BE2C (cell line): ENCODE data around the gene CXCL12.

ENCODE experiments used
- DNase-seq: peaks from one replicate; pipeline ENCODE4 v3.0.0-alpha.2; 2020
- H3K27me3 ChIP-seq: fragments of 250-450 bp; sonication (Bioruptor Pico); 2 replicates; pipeline ENCODE4 v1.5.1; 2020; ENCODE audit warnings: mild to moderate bottlenecking
- H3K36me3 ChIP-seq: fragments of 250-450 bp; sonication (Bioruptor Pico); 2 replicates; pipeline ENCODE4 v1.5.1; 2020; ENCODE audit warnings: mild to moderate bottlenecking
- H3K4me1 ChIP-seq: fragments of 250-450 bp; sonication (Bioruptor Pico); 2 replicates; pipeline ENCODE4 v1.5.1; 2020
- H3K4me3 ChIP-seq: 2 replicates; pipeline ENCODE4 v1.5.1; 2011; ENCODE audit warnings: low read depth, low read length
- H3K9me3 ChIP-seq: fragments of 250-450 bp; sonication (Bioruptor Pico); 2 replicates; pipeline ENCODE4 v1.5.1; 2020
- TF ChIP-seq, protein P1 (sequence below): IDR thresholded peaks from 2 replicates; pipeline ENCODE4 v1.5.1; 2012; ENCODE audit warnings: mild to moderate bottlenecking, low read depth, low read length

CXCL12 gene

DNA sequence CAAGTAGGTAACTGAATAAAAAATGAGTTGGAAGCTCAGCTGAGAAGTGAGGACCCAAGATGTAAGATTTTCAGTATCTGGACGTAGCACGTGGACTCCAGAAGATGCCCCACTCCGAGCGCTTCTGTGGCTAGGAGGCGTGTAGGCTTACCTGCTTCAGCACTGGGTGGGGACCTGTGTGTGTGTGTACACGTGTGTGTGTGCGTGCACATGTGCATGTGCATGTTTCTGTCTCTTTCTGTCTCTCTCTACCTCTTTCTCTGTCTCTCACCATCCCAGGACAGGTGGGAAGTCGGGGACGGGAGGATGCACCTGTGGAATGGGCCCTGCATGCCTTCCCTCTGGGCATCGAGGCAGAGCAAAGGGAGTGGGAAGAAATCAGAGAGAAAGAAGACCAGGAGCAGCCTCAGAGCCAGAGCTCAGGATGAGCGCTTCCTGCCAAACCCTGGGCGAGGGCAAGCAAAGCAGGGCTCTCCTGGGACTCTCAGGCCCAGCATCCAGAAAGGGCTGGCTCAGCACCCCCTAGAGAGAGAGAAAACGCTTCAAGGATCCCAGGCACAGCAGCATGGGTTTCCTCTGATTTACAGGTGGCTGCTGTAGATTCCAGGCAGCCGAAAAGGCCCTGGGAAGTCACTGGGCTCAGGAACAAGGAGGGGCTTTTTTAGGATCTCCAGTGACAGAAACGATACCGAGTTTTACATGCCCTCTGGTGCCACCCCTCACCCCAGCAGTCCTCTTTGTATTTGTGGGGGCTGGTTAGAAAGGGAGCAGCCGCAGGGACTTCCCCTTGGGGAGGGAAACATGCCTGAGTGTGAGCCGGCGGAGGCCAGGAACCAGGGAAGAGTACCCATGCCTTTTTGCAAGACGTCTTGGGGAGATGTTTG is 28.5 kb downstream of the CXCL12 start:
- no peak overlapping the region for H3K4me3 ChIP-seq
- no peaks in the 10 kb centered on the region for H3K36me3 ChIP-seq
- no peaks in the 10 kb centered on the region for H3K4me1 ChIP-seq
- TF ChIP-seq, protein P1, sequence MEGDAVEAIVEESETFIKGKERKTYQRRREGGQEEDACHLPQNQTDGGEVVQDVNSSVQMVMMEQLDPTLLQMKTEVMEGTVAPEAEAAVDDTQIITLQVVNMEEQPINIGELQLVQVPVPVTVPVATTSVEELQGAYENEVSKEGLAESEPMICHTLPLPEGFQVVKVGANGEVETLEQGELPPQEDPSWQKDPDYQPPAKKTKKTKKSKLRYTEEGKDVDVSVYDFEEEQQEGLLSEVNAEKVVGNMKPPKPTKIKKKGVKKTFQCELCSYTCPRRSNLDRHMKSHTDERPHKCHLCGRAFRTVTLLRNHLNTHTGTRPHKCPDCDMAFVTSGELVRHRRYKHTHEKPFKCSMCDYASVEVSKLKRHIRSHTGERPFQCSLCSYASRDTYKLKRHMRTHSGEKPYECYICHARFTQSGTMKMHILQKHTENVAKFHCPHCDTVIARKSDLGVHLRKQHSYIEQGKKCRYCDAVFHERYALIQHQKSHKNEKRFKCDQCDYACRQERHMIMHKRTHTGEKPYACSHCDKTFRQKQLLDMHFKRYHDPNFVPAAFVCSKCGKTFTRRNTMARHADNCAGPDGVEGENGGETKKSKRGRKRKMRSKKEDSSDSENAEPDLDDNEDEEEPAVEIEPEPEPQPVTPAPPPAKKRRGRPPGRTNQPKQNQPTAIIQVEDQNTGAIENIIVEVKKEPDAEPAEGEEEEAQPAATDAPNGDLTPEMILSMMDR, result no peak
- no peak for DNase-seq
- H3K27me3 ChIP-seq, result no peaks in the 10 kb centered on the region
- H3K9me3 ChIP-seq, result no peaks in the 10 kb centered on the region

DNA sequence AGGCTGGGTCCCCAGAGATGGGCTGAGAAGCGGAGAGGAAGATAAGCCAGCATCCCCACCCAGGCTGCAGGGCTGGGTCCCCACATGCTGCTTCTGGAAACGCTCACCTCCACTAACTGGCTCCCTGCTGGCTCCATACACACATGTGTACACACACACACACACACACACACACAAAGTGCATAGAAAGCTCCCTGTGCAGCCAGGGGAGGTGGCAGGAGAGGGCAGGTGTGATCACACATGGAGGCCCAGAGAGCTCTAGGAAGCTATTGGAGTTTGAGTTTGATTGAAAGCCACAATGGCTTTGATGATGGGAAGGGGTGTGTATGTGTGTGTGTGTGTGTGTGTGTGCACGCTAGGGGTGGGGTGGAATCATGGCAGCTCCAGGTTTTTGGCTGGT is 29.3 kb downstream of the CXCL12 start:
- H3K4me3 ChIP-seq, result no peak overlapping the region
- DNase-seq, result no peak
- TF ChIP-seq, protein P1, result no peak
- H3K36me3 ChIP-seq, result no peaks in the 10 kb centered on the region
- H3K4me1 ChIP-seq, result no peaks in the 10 kb centered on the region
- H3K9me3 ChIP-seq, result no peaks in the 10 kb centered on the region
- no peaks in the 10 kb centered on the region for H3K27me3 ChIP-seq

DNA sequence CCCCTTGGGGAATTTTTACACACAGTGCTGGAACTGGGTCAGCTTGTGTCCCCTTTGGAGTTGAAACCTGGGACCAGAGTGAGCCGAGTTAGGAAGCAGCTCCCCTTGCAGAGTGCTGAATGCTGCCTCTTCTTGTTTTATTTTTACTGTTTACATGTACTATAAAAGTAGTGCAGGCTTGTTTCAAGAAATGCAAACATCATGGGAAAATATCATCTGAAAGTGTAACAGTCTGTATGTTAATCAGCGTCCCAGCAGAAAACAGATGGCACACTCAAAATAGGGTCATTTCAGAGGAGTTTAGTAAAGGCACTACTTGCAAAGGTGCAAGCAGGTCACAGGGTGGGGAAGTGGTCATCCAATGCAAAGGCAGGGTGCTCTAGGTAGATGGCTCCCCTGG is 30.1 kb downstream of the CXCL12 start:
- H3K27me3 ChIP-seq, result no peaks in the 10 kb centered on the region
- no peaks in the 10 kb centered on the region for H3K4me1 ChIP-seq
- no peaks in the 10 kb centered on the region for H3K36me3 ChIP-seq
- no peak overlapping the region for H3K4me3 ChIP-seq
- TF ChIP-seq, protein P1, result no peak
- no peak for DNase-seq
- H3K9me3 ChIP-seq, result no peaks in the 10 kb centered on the region

DNA sequence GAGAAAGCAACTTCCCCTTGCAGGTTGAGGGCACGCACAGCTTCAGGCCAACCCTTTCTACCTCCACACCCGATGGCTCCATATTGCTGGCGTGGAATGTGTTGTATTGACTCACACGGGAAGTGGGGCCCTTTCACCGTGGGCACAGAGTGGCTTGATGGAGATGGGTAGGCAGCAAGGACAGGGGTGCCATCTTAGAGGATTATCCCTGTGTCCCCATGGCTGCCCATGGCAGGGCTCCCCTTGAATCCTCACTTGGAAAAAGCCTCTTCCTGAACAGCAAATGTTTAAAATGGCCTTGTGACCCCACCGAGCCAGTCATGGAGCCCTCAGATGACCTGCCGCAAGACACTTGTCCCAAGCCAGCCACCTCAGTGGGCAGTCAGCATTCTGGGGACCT is 31.2 kb downstream of the CXCL12 start:
- TF ChIP-seq, protein P1, result no peak
- DNase-seq, result no peak
- Histone ChIP-seq H3K36me3 (no peaks in the 10 kb centered on the region), H3K27me3 (no peaks in the 10 kb centered on the region), H3K9me3 (no peaks in the 10 kb centered on the region), H3K4me3 (no peak overlapping the region), H3K4me1 (no peaks in the 10 kb centered on the region)

DNA sequence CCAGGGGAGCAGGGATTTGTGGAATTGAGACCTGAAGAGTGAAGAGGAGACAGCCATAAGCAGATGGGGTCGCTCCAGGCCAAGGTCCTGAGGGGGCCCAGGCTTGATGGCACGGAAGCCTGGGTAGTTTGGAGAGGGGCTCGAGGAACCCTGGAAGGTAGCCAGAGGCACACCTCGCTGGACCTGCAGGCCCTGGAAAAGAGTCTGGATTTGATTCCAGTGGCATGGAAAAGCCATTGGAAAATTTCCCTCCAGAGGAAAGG is 31.8 kb downstream of the CXCL12 start:
- Histone ChIP-seq H3K36me3 (no peaks in the 10 kb centered on the region), H3K9me3 (no peaks in the 10 kb centered on the region), H3K4me3 (no peak overlapping the region), H3K27me3 (no peaks in the 10 kb centered on the region), H3K4me1 (no peaks in the 10 kb centered on the region)
- DNase-seq, result no peak
- TF ChIP-seq, protein P1, result no peak

DNA sequence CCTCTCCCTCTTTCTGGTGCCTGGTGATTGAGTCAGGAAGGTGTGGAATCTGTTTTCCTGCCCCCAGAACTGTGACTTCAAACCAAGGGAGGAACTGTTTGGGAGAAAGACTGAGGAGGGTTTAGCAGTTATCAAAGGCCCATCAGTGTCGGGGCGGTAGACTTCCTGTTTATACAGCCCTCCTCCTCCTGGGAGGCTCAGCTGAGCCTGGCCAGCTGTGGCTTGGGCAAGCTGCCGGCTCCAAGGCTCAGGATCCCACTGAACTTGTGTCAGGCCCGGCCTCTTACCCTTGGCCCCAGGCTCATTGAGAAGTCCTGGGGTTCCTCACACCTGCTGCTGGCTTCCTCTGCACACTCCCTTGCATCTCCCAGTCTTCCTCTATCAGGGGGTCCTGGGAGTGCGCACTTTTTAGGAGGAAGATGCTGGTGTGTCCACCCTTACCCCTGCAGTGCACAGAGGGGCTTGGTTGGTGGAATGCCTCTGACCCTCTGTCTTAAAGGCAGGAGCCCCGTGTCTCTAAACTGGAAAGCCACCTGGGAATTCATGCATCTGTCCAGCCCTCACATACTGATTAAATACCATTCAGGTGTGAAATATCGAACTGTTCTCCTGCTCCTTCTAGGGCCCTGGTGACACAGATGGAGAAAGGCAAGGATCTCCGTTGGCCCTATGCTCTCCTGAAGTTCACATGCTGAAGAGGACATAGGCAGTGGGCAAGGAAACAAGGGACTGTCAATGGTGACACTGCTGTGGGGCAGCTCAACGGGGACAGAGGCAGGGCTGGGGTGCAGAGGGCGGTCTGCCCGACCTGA is 32.4 kb downstream of the CXCL12 start:
- H3K9me3 ChIP-seq, result no peaks in the 10 kb centered on the region
- no peaks in the 10 kb centered on the region for H3K27me3 ChIP-seq
- TF ChIP-seq, protein P1, result no peak
- H3K36me3 ChIP-seq, result no peaks in the 10 kb centered on the region
- no peak for DNase-seq
- no peak overlapping the region for H3K4me3 ChIP-seq
- H3K4me1 ChIP-seq, result no peaks in the 10 kb centered on the region
